Glutamatergic neuron (in vitro differentiated cells): Measurements from ENCODE around the gene SLC35A3. TPM values are rescaled to one million over a fixed set of nuclear protein-coding genes. Genes with fewer than 3 reads are reported as not detected.

Experiments used
- DNase-seq: peaks from one replicate; pipeline ENCODE4 v3.0.0; 2022
- H3K27ac Mint-ChIP-seq: one replicate; pipeline ENCODE4 v1.8.0; 2020; ENCODE audit warnings: mild to moderate bottlenecking, mixed read lengths, inconsistent platforms; ENCODE audit not compliant: unreplicated experiment
- H3K27me3 Mint-ChIP-seq: one replicate; pipeline ENCODE4 v1.8.0; 2020; ENCODE audit warnings: mild to moderate bottlenecking, moderate library complexity, mixed read lengths, inconsistent platforms; ENCODE audit not compliant: unreplicated experiment
- H3K36me3 Mint-ChIP-seq: one replicate; pipeline ENCODE4 v1.8.0; 2020; ENCODE audit warnings: mild to moderate bottlenecking, mixed read lengths, inconsistent platforms; ENCODE audit not compliant: unreplicated experiment
- H3K4me1 Mint-ChIP-seq: one replicate; pipeline ENCODE4 v1.8.0; 2020; ENCODE audit warnings: mild to moderate bottlenecking, low read depth, mixed read lengths, inconsistent platforms; ENCODE audit not compliant: unreplicated experiment
- H3K4me3 Mint-ChIP-seq: one replicate; pipeline ENCODE4 v1.8.0; 2020; ENCODE audit warnings: mild to moderate bottlenecking, mixed read lengths, inconsistent platforms; ENCODE audit not compliant: unreplicated experiment
- H3K9me3 Mint-ChIP-seq: one replicate; pipeline ENCODE4 v1.8.0; 2020; ENCODE audit warnings: mild to moderate bottlenecking, moderate library complexity, mixed read lengths, inconsistent platforms; ENCODE audit not compliant: unreplicated experiment
- total RNA-seq: library from RNA; stranded (reverse); fragmentation: NEBNext Ultra II Directional; extraction: Animal tissue kit (Norgen Biotek cat#: 25700); gene quantifications from one replicate; pipeline ENCODE4 v1.2.1, GENCODE V29; 2021; ENCODE audit not compliant: unreplicated experiment
- TF ChIP-seq, protein P1 (sequence below): fragments of 200-600 bp; sonication (generic); IDR thresholded peaks from one replicate; pipeline ENCODE4 v1.5.0; 2021; ENCODE audit not compliant: partially characterized antibody, unreplicated experiment

SLC35A3 gene
- total RNA-seq, 1 donor from 2014 or later, result 7.7 TPM

DNA sequence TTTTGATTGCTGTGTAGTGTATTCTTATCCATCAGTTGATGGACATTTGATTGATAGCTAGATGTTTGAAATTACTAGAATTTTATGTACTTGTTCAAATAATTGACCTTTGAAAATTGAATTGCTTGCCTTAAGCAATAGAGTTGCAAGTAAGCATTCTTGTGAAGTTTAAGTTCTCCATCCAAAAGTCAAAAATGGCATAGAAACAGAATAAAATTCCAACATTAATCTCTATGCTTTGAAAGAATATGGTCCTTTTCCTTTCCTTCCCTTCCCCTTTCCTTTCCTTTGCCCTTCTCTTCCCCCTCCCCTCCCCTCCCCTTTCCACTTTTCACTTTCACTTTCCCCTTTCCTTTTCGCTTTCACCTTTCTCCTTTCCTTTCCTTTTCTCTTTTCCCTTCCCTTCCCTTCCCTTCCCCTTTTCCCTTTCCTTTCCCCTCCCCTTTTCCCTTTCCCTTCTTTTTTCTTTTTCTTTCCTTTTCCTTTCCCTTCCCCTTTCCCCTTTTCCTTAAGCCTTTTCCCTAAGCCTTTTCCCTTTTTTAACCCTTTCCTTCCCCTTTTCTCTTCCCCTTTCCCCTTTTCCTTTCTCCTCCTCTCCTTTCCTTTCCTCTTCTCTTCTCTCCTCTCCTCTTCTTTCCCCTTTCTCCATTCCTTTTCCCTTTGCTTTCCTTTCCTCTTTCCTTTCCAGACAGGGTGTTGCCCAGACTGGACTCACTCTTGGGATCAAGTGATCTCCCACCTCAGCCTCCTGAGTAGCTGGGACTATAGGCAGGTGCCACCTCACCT, 95.6 kb downstream of the SLC35A3 start:
- H3K27ac Mint-ChIP-seq, result no peak overlapping the region
- H3K4me1 Mint-ChIP-seq, result no peaks in the 10 kb centered on the region
- peaks cover 1% of the 10 kb centered on the region for H3K9me3 Mint-ChIP-seq
- no peak for DNase-seq
- H3K36me3 Mint-ChIP-seq, result no peaks in the 10 kb centered on the region
- no peak overlapping the region for H3K4me3 Mint-ChIP-seq
- TF ChIP-seq, protein P1, sequence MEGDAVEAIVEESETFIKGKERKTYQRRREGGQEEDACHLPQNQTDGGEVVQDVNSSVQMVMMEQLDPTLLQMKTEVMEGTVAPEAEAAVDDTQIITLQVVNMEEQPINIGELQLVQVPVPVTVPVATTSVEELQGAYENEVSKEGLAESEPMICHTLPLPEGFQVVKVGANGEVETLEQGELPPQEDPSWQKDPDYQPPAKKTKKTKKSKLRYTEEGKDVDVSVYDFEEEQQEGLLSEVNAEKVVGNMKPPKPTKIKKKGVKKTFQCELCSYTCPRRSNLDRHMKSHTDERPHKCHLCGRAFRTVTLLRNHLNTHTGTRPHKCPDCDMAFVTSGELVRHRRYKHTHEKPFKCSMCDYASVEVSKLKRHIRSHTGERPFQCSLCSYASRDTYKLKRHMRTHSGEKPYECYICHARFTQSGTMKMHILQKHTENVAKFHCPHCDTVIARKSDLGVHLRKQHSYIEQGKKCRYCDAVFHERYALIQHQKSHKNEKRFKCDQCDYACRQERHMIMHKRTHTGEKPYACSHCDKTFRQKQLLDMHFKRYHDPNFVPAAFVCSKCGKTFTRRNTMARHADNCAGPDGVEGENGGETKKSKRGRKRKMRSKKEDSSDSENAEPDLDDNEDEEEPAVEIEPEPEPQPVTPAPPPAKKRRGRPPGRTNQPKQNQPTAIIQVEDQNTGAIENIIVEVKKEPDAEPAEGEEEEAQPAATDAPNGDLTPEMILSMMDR, result no peak
- H3K27me3 Mint-ChIP-seq, result no peaks in the 10 kb centered on the region

DNA sequence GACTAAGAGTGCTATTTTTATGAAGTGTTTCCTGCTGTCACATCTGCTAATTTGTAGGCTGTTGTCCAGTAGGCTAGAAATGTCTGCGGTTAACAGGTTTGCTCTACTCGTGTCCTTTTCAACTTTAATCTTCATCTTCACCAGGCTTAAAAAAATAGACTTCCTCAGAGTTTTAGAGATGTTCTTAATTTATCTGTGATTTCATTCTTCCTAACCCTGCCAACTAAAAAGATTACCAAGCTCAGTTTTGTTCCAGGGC, 96.1 kb downstream of the SLC35A3 start:
- Mint-ChIP-seq H3K9me3 (peaks cover 1% of the 10 kb centered on the region), H3K4me3 (no peak overlapping the region), H3K36me3 (no peaks in the 10 kb centered on the region), H3K27ac (no peak overlapping the region), H3K4me1 (no peaks in the 10 kb centered on the region), H3K27me3 (no peaks in the 10 kb centered on the region)
- no peak for DNase-seq
- TF ChIP-seq, protein P1, result no peak

DNA sequence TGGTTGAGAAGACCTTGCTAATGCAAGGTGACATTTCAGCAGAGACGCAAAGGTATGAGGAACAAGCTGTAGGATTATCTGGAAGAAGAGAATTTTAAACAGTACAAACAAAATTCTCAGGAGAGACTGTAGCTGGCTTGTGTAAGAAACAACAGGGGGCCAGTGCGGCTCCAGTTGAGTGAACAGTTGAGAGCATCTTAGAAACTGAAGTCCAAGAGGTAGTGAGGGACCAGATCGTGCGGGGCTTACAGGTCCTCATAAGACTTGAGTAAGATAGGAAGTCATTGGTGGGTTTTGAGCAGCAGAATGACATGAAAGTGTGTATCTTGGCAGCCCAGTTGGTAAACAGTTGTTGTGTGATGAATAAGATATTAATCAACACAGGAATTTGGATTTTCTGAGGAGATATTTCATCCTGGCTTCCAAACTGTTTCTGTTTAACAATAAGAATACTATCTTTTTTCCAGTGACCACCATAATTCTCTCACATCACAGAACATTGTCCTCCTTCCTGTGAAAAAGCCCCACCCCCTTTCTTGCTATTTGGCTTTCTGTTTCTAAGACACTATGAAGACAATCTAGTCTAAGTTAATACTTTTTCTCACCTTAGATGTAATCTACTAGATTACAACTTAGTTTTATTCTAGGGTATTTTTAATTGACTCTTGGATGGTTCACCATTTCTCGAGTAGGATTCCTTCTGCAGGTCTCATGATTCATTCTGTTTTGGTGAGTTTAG, 100.6 kb downstream of the SLC35A3 start:
- TF ChIP-seq, protein P1, result no peak
- Mint-ChIP-seq H3K27me3 (peaks cover 2% of the 10 kb centered on the region), H3K36me3 (peaks cover 9% of the 10 kb centered on the region), H3K27ac (no peak overlapping the region), H3K4me1 (no peaks in the 10 kb centered on the region), H3K4me3 (no peak overlapping the region), H3K9me3 (no peaks in the 10 kb centered on the region)
- no peak for DNase-seq

DNA sequence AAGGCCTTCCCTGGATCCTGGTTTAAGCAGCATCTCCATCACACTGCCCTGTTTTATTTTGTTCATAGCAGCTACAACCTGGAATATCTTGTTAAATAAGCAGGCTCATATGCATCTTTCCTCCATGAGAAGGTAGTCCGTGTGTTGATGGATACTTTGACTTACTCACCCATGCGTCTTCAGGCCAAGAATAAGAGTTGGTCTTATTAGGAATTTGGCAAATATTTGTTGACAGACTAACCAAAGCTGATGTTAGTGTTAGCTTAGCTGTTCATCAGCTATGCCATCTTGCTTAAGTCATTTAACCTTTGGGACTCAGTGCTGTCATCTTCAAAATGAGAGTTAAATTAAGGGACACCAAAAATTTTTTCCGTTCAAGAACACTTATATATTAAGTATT, 103.7 kb downstream of the SLC35A3 start:
- no peak for DNase-seq
- Mint-ChIP-seq H3K4me3 (no peak overlapping the region), H3K27ac (no peak overlapping the region), H3K9me3 (no peaks in the 10 kb centered on the region), H3K36me3 (peaks cover 9% of the 10 kb centered on the region), H3K4me1 (no peaks in the 10 kb centered on the region), H3K27me3 (peaks cover 2% of the 10 kb centered on the region)
- TF ChIP-seq, protein P1, result no peak
